Measurements from ENCODE around the gene DNAAF5. TPM values are rescaled to one million over a fixed set of nuclear protein-coding genes. Genes with fewer than 3 reads are reported as not detected.

The DNAAF5 gene
- total RNA-seq, 2 experiments from 2014 or later: 26.2 to 27.5 TPM

GRCh38 chr7:712381-713138 is 13.9 kb upstream of the DNAAF5 start:
- no peak for DNase-seq
- H3K27ac Mint-ChIP-seq: no peak overlapping the region
- H3K4me1 Mint-ChIP-seq (ENCODE audit: low read depth): peaks cover 12% of the 10 kb centered on the region
- H3K9me3 Mint-ChIP-seq: no peaks in the 10 kb centered on the region
- CTCF ChIA-PET: no interaction called here
- peaks cover 13% of the 10 kb centered on the region for H3K36me3 Mint-ChIP-seq (ENCODE audit: low read depth)
- peak overlapping the region; percentile 57 for H3K4me3 Mint-ChIP-seq
- no peaks in the 10 kb centered on the region for H3K27me3 Mint-ChIP-seq (ENCODE audit: low read depth)
- intact Hi-C loops (cut with micrococcal nuclease): no loop called here

- Mint-ChIP-seq H3K27ac (no peak overlapping the region), H3K27me3 (ENCODE audit: low read depth) (no peaks in the 10 kb centered on the region), H3K36me3 (ENCODE audit: low read depth) (peaks cover 8% of the 10 kb centered on the region), H3K4me1 (ENCODE audit: low read depth) (peaks cover 10% of the 10 kb centered on the region), H3K4me3 (peak overlapping the region; percentile 57), H3K9me3 (no peaks in the 10 kb centered on the region)
- DNase-seq: no peak
- CTCF ChIA-PET: no interaction called here
- intact Hi-C loops (cut with micrococcal nuclease): no loop called here
These were observed 13.4 kb upstream of the DNAAF5 start for GRCh38 chr7:713139-713457.

- DNase-seq: no peak
- intact Hi-C loops (cut with micrococcal nuclease): no loop called here
- no peaks in the 10 kb centered on the region for H3K27me3 Mint-ChIP-seq (ENCODE audit: low read depth)
- CTCF ChIA-PET: no interaction called here
- peaks cover 10% of the 10 kb centered on the region for H3K4me1 Mint-ChIP-seq (ENCODE audit: low read depth)
- H3K9me3 Mint-ChIP-seq: no peaks in the 10 kb centered on the region
- peak overlapping the region; percentile 32 for H3K4me3 Mint-ChIP-seq
- no peak overlapping the region for H3K27ac Mint-ChIP-seq
- peaks cover 7% of the 10 kb centered on the region for H3K36me3 Mint-ChIP-seq (ENCODE audit: low read depth)
These were observed 12.8 kb upstream of the DNAAF5 start for GRCh38 chr7:713488-714230.

- H3K4me3 Mint-ChIP-seq: no peak overlapping the region
- H3K27me3 Mint-ChIP-seq (ENCODE audit: low read depth): no peaks in the 10 kb centered on the region
- no peaks in the 10 kb centered on the region for H3K9me3 Mint-ChIP-seq
- no peak overlapping the region for H3K27ac Mint-ChIP-seq
- peaks cover 7% of the 10 kb centered on the region for H3K36me3 Mint-ChIP-seq (ENCODE audit: low read depth)
- peaks cover 10% of the 10 kb centered on the region for H3K4me1 Mint-ChIP-seq (ENCODE audit: low read depth)
- CTCF ChIA-PET: no interaction called here
- DNase-seq: no peak
- intact Hi-C loops (cut with micrococcal nuclease): no loop called here
These were observed 12.2 kb upstream of the DNAAF5 start for GRCh38 chr7:714251-714671.

- Mint-ChIP-seq H3K4me3 (no peak overlapping the region), H3K36me3 (ENCODE audit: low read depth) (peaks cover 9% of the 10 kb centered on the region), H3K27me3 (ENCODE audit: low read depth) (no peaks in the 10 kb centered on the region), H3K27ac (no peak overlapping the region), H3K9me3 (no peaks in the 10 kb centered on the region), H3K4me1 (ENCODE audit: low read depth) (peaks cover 7% of the 10 kb centered on the region)
- no peak for DNase-seq
- intact Hi-C loops (cut with micrococcal nuclease): no loop called here
- CTCF ChIA-PET: interaction anchor here (0.6 to 0.8 kb wide), 2 partner anchors 14 to 17 kb away, joined by 3 read pairs; no protein-coding TSS in a partner anchor
These were observed 10.3 kb upstream of the DNAAF5 start for GRCh38 chr7:716222-716621.

- Mint-ChIP-seq H3K4me3 (no peak overlapping the region), H3K4me1 (ENCODE audit: low read depth) (peaks cover 5% of the 10 kb centered on the region), H3K27me3 (ENCODE audit: low read depth) (no peaks in the 10 kb centered on the region), H3K36me3 (ENCODE audit: low read depth) (peaks cover 10% of the 10 kb centered on the region), H3K27ac (no peak overlapping the region), H3K9me3 (peaks cover under 1% of the 10 kb centered on the region)
- CTCF ChIA-PET: interaction anchor here (0.6 to 0.8 kb wide), 2 partner anchors 14 to 17 kb away, joined by 3 read pairs; no protein-coding TSS in a partner anchor
- intact Hi-C loops (cut with micrococcal nuclease): no loop called here
- no peak for DNase-seq
These were observed 9.9 kb upstream of the DNAAF5 start for GRCh38 chr7:716636-717035.

GRCh38 chr7:721619-722248 is 4.8 kb upstream of the DNAAF5 start:
- no peak for DNase-seq
- no peak overlapping the region for H3K4me3 Mint-ChIP-seq
- no peaks in the 10 kb centered on the region for H3K27me3 Mint-ChIP-seq (ENCODE audit: low read depth)
- CTCF ChIA-PET: interaction anchor here (0.7 kb wide), 2 partner anchors 52 to 261 kb away, joined by 4 to 6 read pairs; no protein-coding TSS in a partner anchor
- H3K4me1 Mint-ChIP-seq (ENCODE audit: low read depth): peaks cover 17% of the 10 kb centered on the region
- intact Hi-C loops (cut with micrococcal nuclease): loop anchor here (10.0 kb wide), 1 partner anchor 57 kb away; no protein-coding TSS in a partner anchor
- peaks cover 4% of the 10 kb centered on the region for H3K9me3 Mint-ChIP-seq
- H3K27ac Mint-ChIP-seq: no peak overlapping the region
- peaks cover 43% of the 10 kb centered on the region for H3K36me3 Mint-ChIP-seq (ENCODE audit: low read depth)

GRCh38 chr7:723541-723940 is 3.0 kb upstream of the DNAAF5 start:
- H3K9me3 Mint-ChIP-seq: peaks cover 4% of the 10 kb centered on the region
- no peaks in the 10 kb centered on the region for H3K27me3 Mint-ChIP-seq (ENCODE audit: low read depth)
- CTCF ChIA-PET: no interaction called here
- intact Hi-C loops (cut with micrococcal nuclease): loop anchor here (10.0 kb wide), 1 partner anchor 59 kb away; no protein-coding TSS in a partner anchor
- no peak for DNase-seq
- no peak overlapping the region for H3K4me3 Mint-ChIP-seq
- peaks cover 46% of the 10 kb centered on the region for H3K36me3 Mint-ChIP-seq (ENCODE audit: low read depth)
- H3K4me1 Mint-ChIP-seq (ENCODE audit: low read depth): peaks cover 25% of the 10 kb centered on the region
- no peak overlapping the region for H3K27ac Mint-ChIP-seq

- Mint-ChIP-seq H3K9me3 (peaks cover 4% of the 10 kb centered on the region), H3K4me1 (ENCODE audit: low read depth) (peaks cover 30% of the 10 kb centered on the region), H3K36me3 (ENCODE audit: low read depth) (peaks cover 46% of the 10 kb centered on the region), H3K27me3 (ENCODE audit: low read depth) (no peaks in the 10 kb centered on the region), H3K4me3 (no peak overlapping the region), H3K27ac (no peak overlapping the region)
- DNase-seq: no peak
- intact Hi-C loops (cut with micrococcal nuclease): loop anchor here (10.0 kb wide), 1 partner anchor 59 kb away; no protein-coding TSS in a partner anchor
- CTCF ChIA-PET: no interaction called here
These were observed 2.2 kb upstream of the DNAAF5 start for GRCh38 chr7:724298-724697.

- CTCF ChIA-PET: interaction anchor here (0.7 kb wide), 1 partner anchor 58 kb away, joined by 3 read pairs; no protein-coding TSS in a partner anchor
- no peak for DNase-seq
- Mint-ChIP-seq H3K27ac (peak overlapping the region; percentile 65), H3K4me1 (ENCODE audit: low read depth) (peaks cover 31% of the 10 kb centered on the region), H3K9me3 (peaks cover 4% of the 10 kb centered on the region), H3K36me3 (ENCODE audit: low read depth) (peaks cover 46% of the 10 kb centered on the region), H3K27me3 (ENCODE audit: low read depth) (no peaks in the 10 kb centered on the region), H3K4me3 (peak overlapping the region; percentile 84)
- intact Hi-C loops (cut with micrococcal nuclease): loop anchor here (1.0 to 10.0 kb wide), 5 partner anchors 61 to 207 kb away; partner anchors contain the start of gene PDGFA
These were observed 1.1 kb upstream of the DNAAF5 start for GRCh38 chr7:725223-726005.

GRCh38 chr7:726854-727103 is 280 bp downstream of the DNAAF5 start:
- no peaks in the 10 kb centered on the region for H3K27me3 Mint-ChIP-seq (ENCODE audit: low read depth)
- no peak for DNase-seq
- CTCF ChIA-PET: no interaction called here
- peaks cover 2% of the 10 kb centered on the region for H3K9me3 Mint-ChIP-seq
- intact Hi-C loops (cut with micrococcal nuclease): loop anchor here (1.0 to 10.0 kb wide), 5 partner anchors 62 to 208 kb away; partner anchors contain the start of gene PDGFA
- H3K27ac Mint-ChIP-seq: no peak overlapping the region
- H3K4me1 Mint-ChIP-seq (ENCODE audit: low read depth): peaks cover 31% of the 10 kb centered on the region
- no peak overlapping the region for H3K4me3 Mint-ChIP-seq
- peaks cover 40% of the 10 kb centered on the region for H3K36me3 Mint-ChIP-seq (ENCODE audit: low read depth)
